Ovary (tissue), 9 donors: Measurements from ENCODE around the gene WWOX. TPM values are rescaled to one million over a fixed set of nuclear protein-coding genes. Genes with fewer than 3 reads are reported as not detected.

Source experiments
- DNase-seq, 5 donors: peaks; one replicate each; pipeline ENCODE4 v3.0.0-alpha.2; 2019 to 2020
- H3K27ac ChIP-seq, 2 donors: fragments of 200-600 bp; one replicate each; pipeline versions ENCODE4 v1.5.1 to v1.8.0; 2019 to 2022
- H3K27me3 ChIP-seq: fragments of 200-600 bp; one replicate; pipeline ENCODE4 v1.8.0; 2022
- H3K36me3 ChIP-seq: fragments of 200-600 bp; sonication (generic); one replicate; pipeline ENCODE4 v1.5.1; 2019
- H3K4me1 ChIP-seq: one replicate; pipeline ENCODE4 v1.8.1; 2013; ENCODE audit warnings: mild to moderate bottlenecking, moderate library complexity; ENCODE audit not compliant: insufficient read depth
- H3K4me3 ChIP-seq: fragments of 200-600 bp; sonication (generic); one replicate; pipeline ENCODE4 v1.5.1; 2017
- H3K9me3 ChIP-seq, 2 donors: fragments of 200-600 bp in 1 of 2; sonication (generic) in 1 of 2; one replicate each; pipeline versions ENCODE4 v1.5.1 to v1.8.1; 2013 to 2019; ENCODE audit warnings: mild to moderate bottlenecking in 1 of 2, moderate library complexity in 1 of 2
- EP300 ChIP-seq: sonication (generic); formaldehyde crosslinking; IDR thresholded peaks from one replicate; pipeline ENCODE4 v1.6.1; 2017; ENCODE audit warnings: antibody characterized with exemption
- POLR2A ChIP-seq: fragments of 450-650 bp; IDR thresholded peaks from one replicate; pipeline ENCODE4 v1.6.1; 2017; ENCODE audit warnings: antibody characterized with exemption, mild to moderate bottlenecking, moderate library complexity
- WGBS, 3 donors: extraction: QIAGEN DNeasy Blood & Tissue Kit in 1 of 3; methylation state at CpG; one replicate each; pipeline versions ENCODE4 v1.1.5 to v1.1.7; 2013 to 2017; 5-methylcytosine and 5-hydroxymethylcytosine counted together
- intact Hi-C, 4 donors: fragments of 100-400 bp; cut with DNase I; formaldehyde crosslinking; loops; one replicate each; pipeline versions ENCODE4 v1.11.0 to v1.15.1; 2022 to 2023
- polyA plus RNA-seq, 2 donors: library from polyadenylated mRNA; stranded (reverse); fragments of 200-250 nt in 1 of 2; fragments of 350-450 nt in 1 of 2; fragmentation: Illumina TruSeq in 1 of 2; extraction: RNeasy Lipid Tissue Mini Kit (QIAGEN cat#74804) in 1 of 2; gene quantifications; one replicate each; pipeline ENCODE4 v1.2.3, GENCODE V29; 2013 to 2014
- total RNA-seq, 7 donors: library from RNA; depleted of rRNA in 2 of 7; stranded (reverse); fragments of >200 nt in 2 of 7; fragmentation: NEBNext Ultra II Directional in 3 of 7; extraction: Animal tissue kit (Norgen Biotek cat#: 25700) in 3 of 7; gene quantifications; one replicate each; pipeline versions ENCODE4 v1.1.0 to v1.2.4, GENCODE V29; 2016 to 2023
- TF ChIP-seq, protein P1 (sequence below), 3 donors: fragments of 450-650 bp in 2 of 3; fragments of 200-600 bp in 1 of 3; IDR thresholded peaks; one replicate each; pipeline versions ENCODE4 v1.5.1 to v1.8.0; 2016 to 2022; ENCODE audit warnings: antibody characterized with exemption in 3 of 3, mild to moderate bottlenecking in 1 of 3
- donor health status: DM: no; HTN: no; CAD: no; lungs with moderate emphysema.
- donor health status: DM: no; HTN: no; CAD: no.
- donor health status: Bipolar disorder and iron deficiency.
- donor health status: DM: yes; HTN: yes; CAD: no.
- donor health status: DM: no; HTN: no; CAD: no.
- donor health status: DM: yes; HTN: yes; CAD: no.

WWOX gene
- total and polyA plus RNA-seq, 9 donors: 11.0 to 40.5 (median 25.2) TPM

DNA sequence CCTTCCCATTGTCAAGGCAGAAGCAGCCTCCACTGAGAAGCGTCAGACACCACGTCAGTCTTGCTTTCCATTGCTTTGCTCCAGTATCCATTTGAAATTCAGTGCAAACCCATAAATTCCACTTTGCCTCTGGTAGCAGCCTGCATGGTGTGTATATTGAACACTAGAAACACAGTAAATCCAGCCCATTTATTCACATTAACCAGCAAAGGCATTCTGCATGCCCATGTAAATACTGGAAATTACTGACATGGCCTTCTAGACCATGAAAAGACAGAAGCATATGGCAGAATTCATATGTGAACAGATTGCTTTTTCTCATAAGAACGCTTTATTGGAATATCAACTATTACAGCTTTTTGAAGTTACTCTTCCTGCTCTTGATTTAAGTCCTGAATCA lies 595.0 kb downstream of the WWOX start:
- intact Hi-C loops: no loop called here
- peaks cover 4% of the 10 kb centered on the region for H3K4me1 ChIP-seq
- DNase-seq: no peak
- no peak overlapping the region for H3K4me3 ChIP-seq
- WGBS, 3 donors: 94 to 98% (median 97%) methylated on average over 3 of the region's 3 CpGs
- H3K9me3 ChIP-seq: no peaks in the 10 kb centered on the region
- no peak overlapping the region for H3K27ac ChIP-seq
- H3K36me3 ChIP-seq: no peaks in the 10 kb centered on the region
- TF ChIP-seq EP300: no peak
- TF ChIP-seq POLR2A: no peak
- TF ChIP-seq, protein P1, sequence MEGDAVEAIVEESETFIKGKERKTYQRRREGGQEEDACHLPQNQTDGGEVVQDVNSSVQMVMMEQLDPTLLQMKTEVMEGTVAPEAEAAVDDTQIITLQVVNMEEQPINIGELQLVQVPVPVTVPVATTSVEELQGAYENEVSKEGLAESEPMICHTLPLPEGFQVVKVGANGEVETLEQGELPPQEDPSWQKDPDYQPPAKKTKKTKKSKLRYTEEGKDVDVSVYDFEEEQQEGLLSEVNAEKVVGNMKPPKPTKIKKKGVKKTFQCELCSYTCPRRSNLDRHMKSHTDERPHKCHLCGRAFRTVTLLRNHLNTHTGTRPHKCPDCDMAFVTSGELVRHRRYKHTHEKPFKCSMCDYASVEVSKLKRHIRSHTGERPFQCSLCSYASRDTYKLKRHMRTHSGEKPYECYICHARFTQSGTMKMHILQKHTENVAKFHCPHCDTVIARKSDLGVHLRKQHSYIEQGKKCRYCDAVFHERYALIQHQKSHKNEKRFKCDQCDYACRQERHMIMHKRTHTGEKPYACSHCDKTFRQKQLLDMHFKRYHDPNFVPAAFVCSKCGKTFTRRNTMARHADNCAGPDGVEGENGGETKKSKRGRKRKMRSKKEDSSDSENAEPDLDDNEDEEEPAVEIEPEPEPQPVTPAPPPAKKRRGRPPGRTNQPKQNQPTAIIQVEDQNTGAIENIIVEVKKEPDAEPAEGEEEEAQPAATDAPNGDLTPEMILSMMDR (IDR thresholded peaks at IDR 0.05): no peak
- H3K27me3 ChIP-seq: no peaks in the 10 kb centered on the region

DNA sequence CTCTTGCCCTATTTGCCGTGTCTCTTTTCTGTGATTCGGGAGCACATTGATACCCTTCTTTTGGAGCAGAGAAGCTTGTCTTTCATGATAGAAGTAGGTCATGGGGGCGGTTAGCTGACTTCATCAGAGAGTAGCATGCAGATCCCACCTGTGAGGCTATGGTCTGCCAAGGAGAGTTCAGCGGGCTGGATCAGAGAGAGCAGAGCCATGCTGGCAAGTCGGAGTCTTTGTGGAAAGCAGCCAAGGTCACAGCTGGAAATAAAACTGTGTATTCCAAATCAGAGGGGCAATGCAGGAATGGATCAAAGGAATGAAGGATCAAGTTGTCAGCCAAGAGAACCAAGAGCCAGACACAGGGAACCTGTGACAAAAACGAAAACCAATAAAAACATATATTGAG lies 595.9 kb downstream of the WWOX start:
- TF ChIP-seq POLR2A (no peak), EP300 (no peak)
- TF ChIP-seq, protein P1 (IDR thresholded peaks at IDR 0.05): no peak
- intact Hi-C loops: no loop called here

DNA sequence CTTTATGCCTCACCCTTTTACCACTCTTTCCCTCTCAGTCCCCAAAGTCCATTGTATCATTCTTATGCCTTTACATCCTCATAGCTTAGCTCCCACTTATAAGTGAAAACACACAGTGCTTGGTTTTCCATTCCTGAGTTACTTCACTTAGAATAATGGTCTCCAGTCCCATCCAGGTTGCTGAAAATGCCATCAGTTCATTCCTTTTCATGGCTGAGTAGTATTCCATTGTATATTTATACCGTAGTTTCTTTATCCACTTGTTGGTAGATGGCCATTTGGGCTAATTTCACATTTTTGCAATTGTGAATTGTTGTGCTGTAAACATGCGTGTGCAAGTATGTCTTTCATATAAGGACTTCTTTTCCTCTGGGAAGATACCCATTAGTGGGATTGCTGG lies 597.3 kb downstream of the WWOX start:
- 74 to 99% (median 95%) methylated on average over 2 of the region's 2 CpGs for WGBS, 3 donors
- H3K27me3 ChIP-seq: no peaks in the 10 kb centered on the region
- no peak overlapping the region for H3K4me3 ChIP-seq
- TF ChIP-seq, protein P1 (IDR thresholded peaks at IDR 0.05): no peak
- no peak for TF ChIP-seq EP300
- TF ChIP-seq POLR2A: no peak
- DNase-seq: no peak
- no peak overlapping the region for H3K27ac ChIP-seq
- no peaks in the 10 kb centered on the region for H3K9me3 ChIP-seq
- peaks cover 3% of the 10 kb centered on the region for H3K4me1 ChIP-seq
- intact Hi-C loops: no loop called here
- no peaks in the 10 kb centered on the region for H3K36me3 ChIP-seq

More for the DNA sequence above, 595.9 kb downstream of the WWOX start:
- no peaks in the 10 kb centered on the region for H3K9me3 ChIP-seq
- no peak overlapping the region for H3K4me3 ChIP-seq
- peak in 1 of 5 donors; percentile 20 for DNase-seq
- no peak overlapping the region for H3K27ac ChIP-seq
- 20 to 33% (median 24%) methylated on average over 6 of the region's 6 CpGs for WGBS, 3 donors
- no peaks in the 10 kb centered on the region for H3K27me3 ChIP-seq
- no peaks in the 10 kb centered on the region for H3K36me3 ChIP-seq
- H3K4me1 ChIP-seq: peaks cover 3% of the 10 kb centered on the region

DNA sequence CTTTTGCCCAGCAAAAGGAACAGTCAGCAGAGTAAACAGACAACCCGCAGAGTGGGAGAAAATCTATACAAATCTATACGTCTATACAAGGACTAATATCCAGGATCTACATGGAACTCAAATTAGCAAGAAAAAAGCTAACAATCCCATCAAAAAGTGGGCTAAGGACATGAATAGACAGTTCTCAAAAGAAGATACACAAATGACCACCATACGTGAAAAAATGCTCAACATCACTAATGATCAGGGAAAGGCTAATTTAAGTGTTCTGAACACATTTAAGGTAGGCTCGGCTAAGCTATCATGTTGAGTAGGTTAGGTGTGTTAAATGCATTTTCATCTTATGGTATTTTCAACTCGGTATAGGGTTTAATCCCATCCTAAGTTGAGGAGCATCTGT lies 598.0 kb downstream of the WWOX start:
- H3K27me3 ChIP-seq: no peaks in the 10 kb centered on the region
- no peak overlapping the region for H3K4me3 ChIP-seq
- TF ChIP-seq, protein P1 (IDR thresholded peaks at IDR 0.05): no peak
- TF ChIP-seq POLR2A: no peak
- no peaks in the 10 kb centered on the region for H3K36me3 ChIP-seq
- WGBS, 3 donors: 86 to 95% (median 95%) methylated on average over 5 of the region's 5 CpGs
- DNase-seq: no peak
- no peak overlapping the region for H3K27ac ChIP-seq
- H3K4me1 ChIP-seq: peaks cover 3% of the 10 kb centered on the region
- no peaks in the 10 kb centered on the region for H3K9me3 ChIP-seq
- intact Hi-C loops: no loop called here
